OCI-LY1 (cell line): Measurements from ENCODE around the gene PILRB.

Source experiments
- H2AFZ ChIP-seq: fragments of 200-600 bp; sonication (generic), shearing (Covaris generic); 2 replicates; pipeline ENCODE4 v1.6.0; 2014; ENCODE audit warnings: antibody characterized with exemption, mild to moderate bottlenecking, low read length
- H3F3A ChIP-seq: fragments of 200-600 bp; sonication (generic), shearing (Covaris generic); 2 replicates; pipeline ENCODE4 v1.6.0; 2014; ENCODE audit warnings: mild to moderate bottlenecking, antibody characterized with exemption, low read length, moderate library complexity; ENCODE audit not compliant: insufficient read depth
- H3K27ac ChIP-seq: fragments of 200-600 bp; sonication (generic); 2 replicates; pipeline ENCODE4 v1.5.1; 2014; ENCODE audit warnings: low read length, mixed run types, mild to moderate bottlenecking, low read depth; ENCODE audit not compliant: poor library complexity, severe bottlenecking
- H3K27me3 ChIP-seq: fragments of 200-600 bp; sonication (generic); 2 replicates; pipeline ENCODE4 v1.6.0; 2014; ENCODE audit warnings: antibody characterized with exemption, mild to moderate bottlenecking, low read length, moderate library complexity; ENCODE audit not compliant: insufficient read depth
- H3K36me3 ChIP-seq: fragments of 200-600 bp; sonication (generic); 2 replicates; pipeline ENCODE4 v1.6.1; 2014; ENCODE audit warnings: mild to moderate bottlenecking, antibody characterized with exemption, low read length, moderate library complexity, mixed read lengths; ENCODE audit not compliant: insufficient read depth
- H3K4me1 ChIP-seq: fragments of 200-600 bp; sonication (generic); 2 replicates; pipeline ENCODE4 v1.5.1; 2014; ENCODE audit warnings: mild to moderate bottlenecking, low read length, moderate library complexity; ENCODE audit not compliant: insufficient read depth, severe bottlenecking
- H3K4me2 ChIP-seq: fragments of 200-600 bp; sonication (generic), shearing (Covaris generic); 2 replicates; pipeline ENCODE4 v1.6.1; 2014; ENCODE audit warnings: low read length
- H3K4me3 ChIP-seq: fragments of 200-600 bp; sonication (generic); 2 replicates; pipeline ENCODE4 v1.5.1; 2014; ENCODE audit warnings: low read length, low read depth, mild to moderate bottlenecking, mixed read lengths; ENCODE audit not compliant: poor library complexity, severe bottlenecking
- H3K79me2 ChIP-seq: fragments of 200-600 bp; shearing (Covaris generic); 2 replicates; pipeline ENCODE4 v1.6.1; 2016; ENCODE audit warnings: mixed run types, low read length, mixed read lengths; ENCODE audit not compliant: insufficient read depth
- H3K9ac ChIP-seq: fragments of 200-600 bp; sonication (generic), shearing (Covaris generic); 2 replicates; pipeline ENCODE4 v1.6.1; 2014; ENCODE audit warnings: mild to moderate bottlenecking, low read length, mixed read lengths
- H3K9me2 ChIP-seq: fragments of 200-600 bp; sonication (generic), shearing (Covaris generic); 2 replicates; pipeline ENCODE4 v1.6.1; 2014; ENCODE audit warnings: low read depth, mild to moderate bottlenecking, low read length, mixed read lengths
- H3K9me3 ChIP-seq: fragments of 200-600 bp; shearing (Covaris generic); 2 replicates; pipeline ENCODE4 v1.6.1; 2014; ENCODE audit warnings: low read length, mixed read lengths
- H4K20me1 ChIP-seq: fragments of 200-600 bp; sonication (generic), shearing (Covaris generic); 2 replicates; pipeline ENCODE4 v1.6.0; 2016; ENCODE audit warnings: mild to moderate bottlenecking, low read length; ENCODE audit not compliant: insufficient read depth
- EZH2 ChIP-seq: fragments of 200-600 bp; sonication (generic), shearing (Covaris generic); IDR thresholded peaks from 2 replicates; pipeline ENCODE4 v1.8.0; 2017; ENCODE audit warnings: borderline replicate concordance, mixed run types, mild to moderate bottlenecking, antibody characterized with exemption, low read length, moderate library complexity, mixed read lengths
- TF ChIP-seq, protein P1 (sequence below): fragments of 200-600 bp; sonication (generic), shearing (Covaris generic); IDR thresholded peaks from 2 replicates; pipeline ENCODE4 v1.5.1; 2017; ENCODE audit warnings: mild to moderate bottlenecking, antibody characterized with exemption, low read length, moderate library complexity, mixed read lengths

PILRB gene

DNA sequence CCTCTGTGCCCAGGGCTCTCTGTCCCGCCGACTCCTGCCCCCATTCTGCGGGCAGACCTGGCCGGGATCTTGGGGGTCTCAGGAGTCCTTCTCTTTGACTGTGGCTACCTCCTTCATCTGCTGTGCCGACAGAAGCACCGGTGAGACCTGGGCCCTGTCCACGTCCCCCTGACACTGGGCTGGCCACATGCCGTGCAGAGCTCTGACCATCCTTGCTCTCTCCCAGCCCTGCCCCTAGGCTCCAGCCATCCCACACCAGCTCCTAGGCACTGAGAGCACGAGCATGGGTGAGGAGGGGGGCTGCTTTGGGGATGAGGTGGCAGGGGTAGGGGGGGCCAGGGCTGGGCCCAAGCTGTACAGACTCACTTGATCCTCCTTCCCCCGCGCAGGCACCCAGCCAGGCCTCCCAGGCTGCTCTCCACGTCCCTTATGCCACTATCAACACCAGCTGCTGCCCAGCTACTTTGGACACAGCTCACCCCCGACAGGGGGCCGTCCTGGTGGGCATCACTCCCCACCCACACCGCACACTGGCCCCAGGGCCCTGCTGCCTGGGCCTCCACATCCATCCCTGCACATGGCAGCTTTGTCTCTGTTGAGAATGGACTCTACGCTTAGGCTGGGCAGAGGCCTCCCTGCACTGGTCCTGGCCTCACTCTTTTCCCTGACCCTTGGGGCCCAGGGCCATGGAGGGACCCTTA is 4.8 kb upstream of the PILRB start:
- H3K27me3 ChIP-seq = no peaks in the 10 kb centered on the region
- no peaks in the 10 kb centered on the region for H3K9me2 ChIP-seq
- no peaks in the 10 kb centered on the region for H3K9me3 ChIP-seq
- H3F3A ChIP-seq = no peaks in the 10 kb centered on the region
- no peaks in the 10 kb centered on the region for H3K4me1 ChIP-seq
- no peak overlapping the region for H3K9ac ChIP-seq
- H3K4me3 ChIP-seq = no peak overlapping the region
- no peak overlapping the region for H3K4me2 ChIP-seq
- H3K79me2 ChIP-seq = no peaks in the 10 kb centered on the region
- H4K20me1 ChIP-seq = no peaks in the 10 kb centered on the region
- peaks cover 93% of the 10 kb centered on the region for H3K36me3 ChIP-seq
- TF ChIP-seq EZH2 = no peak
- TF ChIP-seq, protein P1, sequence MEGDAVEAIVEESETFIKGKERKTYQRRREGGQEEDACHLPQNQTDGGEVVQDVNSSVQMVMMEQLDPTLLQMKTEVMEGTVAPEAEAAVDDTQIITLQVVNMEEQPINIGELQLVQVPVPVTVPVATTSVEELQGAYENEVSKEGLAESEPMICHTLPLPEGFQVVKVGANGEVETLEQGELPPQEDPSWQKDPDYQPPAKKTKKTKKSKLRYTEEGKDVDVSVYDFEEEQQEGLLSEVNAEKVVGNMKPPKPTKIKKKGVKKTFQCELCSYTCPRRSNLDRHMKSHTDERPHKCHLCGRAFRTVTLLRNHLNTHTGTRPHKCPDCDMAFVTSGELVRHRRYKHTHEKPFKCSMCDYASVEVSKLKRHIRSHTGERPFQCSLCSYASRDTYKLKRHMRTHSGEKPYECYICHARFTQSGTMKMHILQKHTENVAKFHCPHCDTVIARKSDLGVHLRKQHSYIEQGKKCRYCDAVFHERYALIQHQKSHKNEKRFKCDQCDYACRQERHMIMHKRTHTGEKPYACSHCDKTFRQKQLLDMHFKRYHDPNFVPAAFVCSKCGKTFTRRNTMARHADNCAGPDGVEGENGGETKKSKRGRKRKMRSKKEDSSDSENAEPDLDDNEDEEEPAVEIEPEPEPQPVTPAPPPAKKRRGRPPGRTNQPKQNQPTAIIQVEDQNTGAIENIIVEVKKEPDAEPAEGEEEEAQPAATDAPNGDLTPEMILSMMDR = no peak
- no peak overlapping the region for H2AFZ ChIP-seq
- no peak overlapping the region for H3K27ac ChIP-seq

DNA sequence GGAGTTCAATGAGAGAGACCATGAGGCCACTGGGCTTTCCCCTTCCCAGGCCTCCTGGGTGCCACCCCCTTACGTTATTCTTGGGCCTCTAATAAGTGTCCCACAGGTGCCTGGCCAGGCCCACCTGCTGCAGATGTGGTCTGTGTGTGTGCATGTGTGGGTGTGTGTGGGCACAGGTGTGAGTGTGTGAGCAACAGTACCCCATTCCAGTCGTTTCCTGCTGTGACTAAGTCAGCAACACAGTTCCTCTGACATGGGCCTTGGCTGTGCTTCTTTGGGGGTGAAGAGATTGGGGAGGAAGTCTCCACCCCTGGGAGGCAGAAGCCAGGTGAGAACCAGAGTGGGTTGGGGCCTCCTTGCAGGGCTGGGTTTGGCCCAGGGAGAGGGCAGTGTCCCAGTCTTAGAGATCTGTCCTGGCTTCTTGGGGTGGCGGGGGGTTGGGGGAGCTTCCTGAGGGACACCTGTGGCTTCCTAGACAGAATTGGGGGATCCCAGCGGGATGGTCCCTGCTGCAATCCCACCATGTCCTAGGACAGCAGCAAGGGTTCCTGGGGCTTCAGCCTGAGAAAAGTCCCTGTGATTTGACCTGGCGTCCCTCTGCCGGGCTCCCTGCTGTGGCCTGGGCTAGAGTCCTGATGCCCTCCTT is 4.1 kb upstream of the PILRB start:
- peaks cover 94% of the 10 kb centered on the region for H3K36me3 ChIP-seq
- no peaks in the 10 kb centered on the region for H3K27me3 ChIP-seq
- no peak for TF ChIP-seq EZH2
- TF ChIP-seq, protein P1 = no peak
- H3K9me2 ChIP-seq = no peaks in the 10 kb centered on the region
- H4K20me1 ChIP-seq = no peaks in the 10 kb centered on the region
- H3K9me3 ChIP-seq = no peaks in the 10 kb centered on the region
- no peak overlapping the region for H3K4me3 ChIP-seq
- H3F3A ChIP-seq = no peaks in the 10 kb centered on the region
- no peak overlapping the region for H3K27ac ChIP-seq
- no peak overlapping the region for H3K4me2 ChIP-seq
- H3K79me2 ChIP-seq = no peaks in the 10 kb centered on the region
- H3K4me1 ChIP-seq = no peaks in the 10 kb centered on the region
- H3K9ac ChIP-seq = no peak overlapping the region
- no peak overlapping the region for H2AFZ ChIP-seq

DNA sequence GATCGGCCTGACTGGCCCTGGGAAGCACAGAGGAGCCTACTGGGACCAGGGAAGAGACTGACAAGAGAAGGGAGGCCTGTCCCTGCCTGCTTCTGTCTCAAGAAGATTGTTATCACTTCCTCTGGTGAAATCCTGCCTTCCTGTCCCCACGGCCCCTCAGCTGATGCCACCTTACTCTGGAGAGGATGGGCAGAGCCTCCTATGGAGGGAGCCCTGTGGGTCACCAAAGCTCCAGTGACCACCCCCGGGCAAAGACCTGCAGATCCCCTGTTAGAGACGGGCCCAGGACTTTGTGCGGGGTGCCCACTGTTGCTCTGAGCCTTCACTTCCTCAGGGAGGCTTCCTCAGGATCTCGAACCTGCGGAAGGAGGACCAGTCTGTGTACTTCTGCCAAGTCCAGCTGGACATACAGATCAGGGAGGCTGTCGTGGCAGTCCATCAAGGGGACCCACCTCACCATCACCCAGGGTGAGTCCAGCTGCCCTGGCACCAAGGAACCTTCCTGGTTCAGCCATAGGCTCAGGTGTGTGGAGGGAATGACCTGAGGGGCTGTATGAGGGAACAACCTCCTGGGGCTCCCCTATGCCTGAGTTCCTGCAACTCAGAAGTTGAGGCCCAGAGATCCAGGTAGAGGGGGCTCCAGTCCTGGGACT is 1.4 kb upstream of the PILRB start:
- no peak overlapping the region for H3K4me2 ChIP-seq
- no peak overlapping the region for H2AFZ ChIP-seq

More for the DNA sequence above, 1.4 kb upstream of the PILRB start:
- Histone ChIP-seq H3K9me2 (no peaks in the 10 kb centered on the region), H3F3A (no peaks in the 10 kb centered on the region), H3K79me2 (no peaks in the 10 kb centered on the region), H4K20me1 (no peaks in the 10 kb centered on the region), H3K27me3 (no peaks in the 10 kb centered on the region), H3K4me1 (no peaks in the 10 kb centered on the region), H3K9ac (no peak overlapping the region), H3K36me3 (peaks cover 97% of the 10 kb centered on the region), H3K4me3 (no peak overlapping the region), H3K9me3 (no peaks in the 10 kb centered on the region), H3K27ac (no peak overlapping the region)
- TF ChIP-seq EZH2 = no peak
- TF ChIP-seq, protein P1 = no peak
